HepG2 (cell line): ENCODE measurements around the gene SOX9. TPM values are rescaled to one million over a fixed set of nuclear protein-coding genes. Genes with fewer than 3 reads are reported as not detected.

Source experiments
- ZBTB38 ChIP-seq: sonication (generic); formaldehyde crosslinking; IDR thresholded peaks from 2 replicates; pipeline ENCODE4 v1.5.1; 2020; ENCODE audit warnings: mild to moderate bottlenecking, missing genetic modification reagents
- ZC3H4 ChIP-seq: sonication (generic); formaldehyde crosslinking; IDR thresholded peaks from 2 replicates; pipeline ENCODE4 v1.4.0; 2020; ENCODE audit warnings: missing genetic modification reagents, borderline replicate concordance
- ZNF768 ChIP-seq: sonication (generic); formaldehyde crosslinking; IDR thresholded peaks from 2 replicates; pipeline ENCODE4 v1.4.0; 2020; ENCODE audit warnings: missing genetic modification reagents
- polyA plus RNA-seq, 8 experiments: library from polyadenylated mRNA; depleted of rRNA in 3 of 8; stranded (reverse) in 7 of 8; unstranded in 1 of 8; fragments of >200 nt; fragmentation: Illumina TruSeq in 4 of 8; extraction: Trizol in 4 of 8; gene quantifications; 2 replicates each; pipeline versions ENCODE4 v1.2.1 to v1.2.3, GENCODE V29; 2011 to 2016; ENCODE audit warnings: low read depth in 4 of 8, missing spikeins in 1 of 8, mixed read lengths in 1 of 8; ENCODE audit not compliant: insufficient read depth in 1 of 8
- total RNA-seq, 5 experiments: library from RNA; depleted of rRNA; stranded (reverse); fragments of >200 nt; fragmentation: Illumina TruSeq; extraction: Trizol; gene quantifications; 2 replicates each; pipeline ENCODE4 v1.2.3, GENCODE V29; 2016; ENCODE audit warnings: low read depth in 1 of 5
- TF ChIP-seq, protein P1 (sequence below): sonication (generic); formaldehyde crosslinking; IDR thresholded peaks from 2 replicates; pipeline ENCODE4 v1.4.0; 2020; ENCODE audit warnings: mild to moderate bottlenecking, missing genetic modification reagents
- TF ChIP-seq, protein P2 (sequence below): sonication (generic); formaldehyde crosslinking; IDR thresholded peaks from 2 replicates; pipeline ENCODE4 v1.5.1; 2020; ENCODE audit warnings: mild to moderate bottlenecking, missing genetic modification reagents, moderate library complexity
- TF ChIP-seq, protein P3 (sequence below), 2 experiments: IDR thresholded peaks; 2 replicates each; pipeline ENCODE4 v1.6.1; 2011 to 2012; ENCODE audit warnings: low read length in 2 of 2, borderline replicate concordance in 1 of 2, low read depth in 1 of 2, mild to moderate bottlenecking in 1 of 2, moderate library complexity in 1 of 2
- TF ChIP-seq, protein P4 (sequence below): sonication (generic); formaldehyde crosslinking; IDR thresholded peaks from 2 replicates; pipeline ENCODE4 v1.5.0; 2020; ENCODE audit warnings: missing genetic modification reagents
- TF ChIP-seq, protein P5 (sequence below): sonication (generic); formaldehyde crosslinking; IDR thresholded peaks from 2 replicates; pipeline ENCODE4 v1.8.1; 2023; ENCODE audit warnings: mild to moderate bottlenecking, moderate library complexity, missing genetic modification reagents
- TF ChIP-seq, protein P6 (sequence below): sonication (generic); formaldehyde crosslinking; IDR thresholded peaks from 2 replicates; pipeline ENCODE4 v1.8.1; 2023; ENCODE audit warnings: missing genetic modification reagents, mild to moderate bottlenecking, borderline replicate concordance

SOX9 gene
- total and polyA plus RNA-seq, 2 of the 13 experiments (the other 11 are each of a cell fraction or from before 2014, with no cell fraction given) = 16.1 to 27.6 TPM

DNA sequence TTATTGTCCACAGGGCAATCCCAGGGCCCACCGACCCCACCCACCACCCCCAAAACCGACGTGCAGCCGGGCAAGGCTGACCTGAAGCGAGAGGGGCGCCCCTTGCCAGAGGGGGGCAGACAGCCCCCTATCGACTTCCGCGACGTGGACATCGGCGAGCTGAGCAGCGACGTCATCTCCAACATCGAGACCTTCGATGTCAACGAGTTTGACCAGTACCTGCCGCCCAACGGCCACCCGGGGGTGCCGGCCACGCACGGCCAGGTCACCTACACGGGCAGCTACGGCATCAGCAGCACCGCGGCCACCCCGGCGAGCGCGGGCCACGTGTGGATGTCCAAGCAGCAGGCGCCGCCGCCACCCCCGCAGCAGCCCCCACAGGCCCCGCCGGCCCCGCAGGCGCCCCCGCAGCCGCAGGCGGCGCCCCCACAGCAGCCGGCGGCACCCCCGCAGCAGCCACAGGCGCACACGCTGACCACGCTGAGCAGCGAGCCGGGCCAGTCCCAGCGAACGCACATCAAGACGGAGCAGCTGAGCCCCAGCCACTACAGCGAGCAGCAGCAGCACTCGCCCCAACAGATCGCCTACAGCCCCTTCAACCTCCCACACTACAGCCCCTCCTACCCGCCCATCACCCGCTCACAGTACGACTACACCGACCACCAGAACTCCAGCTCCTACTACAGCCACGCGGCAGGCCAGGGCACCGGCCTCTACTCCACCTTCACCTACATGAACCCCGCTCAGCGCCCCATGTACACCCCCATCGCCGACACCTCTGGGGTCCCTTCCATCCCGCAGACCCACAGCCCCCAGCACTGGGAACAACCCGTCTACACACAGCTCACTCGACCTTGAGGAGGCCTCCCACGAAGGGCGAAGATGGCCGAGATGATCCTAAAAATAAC lies 3.0 kb downstream of the SOX9 start (continued):
- TF ChIP-seq, protein P1, sequence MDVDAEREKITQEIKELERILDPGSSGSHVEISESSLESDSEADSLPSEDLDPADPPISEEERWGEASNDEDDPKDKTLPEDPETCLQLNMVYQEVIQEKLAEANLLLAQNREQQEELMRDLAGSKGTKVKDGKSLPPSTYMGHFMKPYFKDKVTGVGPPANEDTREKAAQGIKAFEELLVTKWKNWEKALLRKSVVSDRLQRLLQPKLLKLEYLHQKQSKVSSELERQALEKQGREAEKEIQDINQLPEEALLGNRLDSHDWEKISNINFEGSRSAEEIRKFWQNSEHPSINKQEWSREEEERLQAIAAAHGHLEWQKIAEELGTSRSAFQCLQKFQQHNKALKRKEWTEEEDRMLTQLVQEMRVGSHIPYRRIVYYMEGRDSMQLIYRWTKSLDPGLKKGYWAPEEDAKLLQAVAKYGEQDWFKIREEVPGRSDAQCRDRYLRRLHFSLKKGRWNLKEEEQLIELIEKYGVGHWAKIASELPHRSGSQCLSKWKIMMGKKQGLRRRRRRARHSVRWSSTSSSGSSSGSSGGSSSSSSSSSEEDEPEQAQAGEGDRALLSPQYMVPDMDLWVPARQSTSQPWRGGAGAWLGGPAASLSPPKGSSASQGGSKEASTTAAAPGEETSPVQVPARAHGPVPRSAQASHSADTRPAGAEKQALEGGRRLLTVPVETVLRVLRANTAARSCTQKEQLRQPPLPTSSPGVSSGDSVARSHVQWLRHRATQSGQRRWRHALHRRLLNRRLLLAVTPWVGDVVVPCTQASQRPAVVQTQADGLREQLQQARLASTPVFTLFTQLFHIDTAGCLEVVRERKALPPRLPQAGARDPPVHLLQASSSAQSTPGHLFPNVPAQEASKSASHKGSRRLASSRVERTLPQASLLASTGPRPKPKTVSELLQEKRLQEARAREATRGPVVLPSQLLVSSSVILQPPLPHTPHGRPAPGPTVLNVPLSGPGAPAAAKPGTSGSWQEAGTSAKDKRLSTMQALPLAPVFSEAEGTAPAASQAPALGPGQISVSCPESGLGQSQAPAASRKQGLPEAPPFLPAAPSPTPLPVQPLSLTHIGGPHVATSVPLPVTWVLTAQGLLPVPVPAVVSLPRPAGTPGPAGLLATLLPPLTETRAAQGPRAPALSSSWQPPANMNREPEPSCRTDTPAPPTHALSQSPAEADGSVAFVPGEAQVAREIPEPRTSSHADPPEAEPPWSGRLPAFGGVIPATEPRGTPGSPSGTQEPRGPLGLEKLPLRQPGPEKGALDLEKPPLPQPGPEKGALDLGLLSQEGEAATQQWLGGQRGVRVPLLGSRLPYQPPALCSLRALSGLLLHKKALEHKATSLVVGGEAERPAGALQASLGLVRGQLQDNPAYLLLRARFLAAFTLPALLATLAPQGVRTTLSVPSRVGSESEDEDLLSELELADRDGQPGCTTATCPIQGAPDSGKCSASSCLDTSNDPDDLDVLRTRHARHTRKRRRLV (CRISPR knock-in tag) = 0 out of 2 replicates have a peak, but pooled peaks have one; percentile 12
- TF ChIP-seq, protein P2, sequence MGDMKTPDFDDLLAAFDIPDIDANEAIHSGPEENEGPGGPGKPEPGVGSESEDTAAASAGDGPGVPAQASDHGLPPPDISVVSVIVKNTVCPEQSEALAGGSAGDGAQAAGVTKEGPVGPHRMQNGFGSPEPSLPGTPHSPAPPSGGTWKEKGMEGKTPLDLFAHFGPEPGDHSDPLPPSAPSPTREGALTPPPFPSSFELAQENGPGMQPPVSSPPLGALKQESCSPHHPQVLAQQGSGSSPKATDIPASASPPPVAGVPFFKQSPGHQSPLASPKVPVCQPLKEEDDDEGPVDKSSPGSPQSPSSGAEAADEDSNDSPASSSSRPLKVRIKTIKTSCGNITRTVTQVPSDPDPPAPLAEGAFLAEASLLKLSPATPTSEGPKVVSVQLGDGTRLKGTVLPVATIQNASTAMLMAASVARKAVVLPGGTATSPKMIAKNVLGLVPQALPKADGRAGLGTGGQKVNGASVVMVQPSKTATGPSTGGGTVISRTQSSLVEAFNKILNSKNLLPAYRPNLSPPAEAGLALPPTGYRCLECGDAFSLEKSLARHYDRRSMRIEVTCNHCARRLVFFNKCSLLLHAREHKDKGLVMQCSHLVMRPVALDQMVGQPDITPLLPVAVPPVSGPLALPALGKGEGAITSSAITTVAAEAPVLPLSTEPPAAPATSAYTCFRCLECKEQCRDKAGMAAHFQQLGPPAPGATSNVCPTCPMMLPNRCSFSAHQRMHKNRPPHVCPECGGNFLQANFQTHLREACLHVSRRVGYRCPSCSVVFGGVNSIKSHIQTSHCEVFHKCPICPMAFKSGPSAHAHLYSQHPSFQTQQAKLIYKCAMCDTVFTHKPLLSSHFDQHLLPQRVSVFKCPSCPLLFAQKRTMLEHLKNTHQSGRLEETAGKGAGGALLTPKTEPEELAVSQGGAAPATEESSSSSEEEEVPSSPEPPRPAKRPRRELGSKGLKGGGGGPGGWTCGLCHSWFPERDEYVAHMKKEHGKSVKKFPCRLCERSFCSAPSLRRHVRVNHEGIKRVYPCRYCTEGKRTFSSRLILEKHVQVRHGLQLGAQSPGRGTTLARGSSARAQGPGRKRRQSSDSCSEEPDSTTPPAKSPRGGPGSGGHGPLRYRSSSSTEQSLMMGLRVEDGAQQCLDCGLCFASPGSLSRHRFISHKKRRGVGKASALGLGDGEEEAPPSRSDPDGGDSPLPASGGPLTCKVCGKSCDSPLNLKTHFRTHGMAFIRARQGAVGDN (CRISPR knock-in tag) = peak; percentile 52
- peak; percentile 46; the same call in 1 of the 2 replicates for TF ChIP-seq ZC3H4 (CRISPR knock-in tag)
- TF ChIP-seq, protein P3, sequence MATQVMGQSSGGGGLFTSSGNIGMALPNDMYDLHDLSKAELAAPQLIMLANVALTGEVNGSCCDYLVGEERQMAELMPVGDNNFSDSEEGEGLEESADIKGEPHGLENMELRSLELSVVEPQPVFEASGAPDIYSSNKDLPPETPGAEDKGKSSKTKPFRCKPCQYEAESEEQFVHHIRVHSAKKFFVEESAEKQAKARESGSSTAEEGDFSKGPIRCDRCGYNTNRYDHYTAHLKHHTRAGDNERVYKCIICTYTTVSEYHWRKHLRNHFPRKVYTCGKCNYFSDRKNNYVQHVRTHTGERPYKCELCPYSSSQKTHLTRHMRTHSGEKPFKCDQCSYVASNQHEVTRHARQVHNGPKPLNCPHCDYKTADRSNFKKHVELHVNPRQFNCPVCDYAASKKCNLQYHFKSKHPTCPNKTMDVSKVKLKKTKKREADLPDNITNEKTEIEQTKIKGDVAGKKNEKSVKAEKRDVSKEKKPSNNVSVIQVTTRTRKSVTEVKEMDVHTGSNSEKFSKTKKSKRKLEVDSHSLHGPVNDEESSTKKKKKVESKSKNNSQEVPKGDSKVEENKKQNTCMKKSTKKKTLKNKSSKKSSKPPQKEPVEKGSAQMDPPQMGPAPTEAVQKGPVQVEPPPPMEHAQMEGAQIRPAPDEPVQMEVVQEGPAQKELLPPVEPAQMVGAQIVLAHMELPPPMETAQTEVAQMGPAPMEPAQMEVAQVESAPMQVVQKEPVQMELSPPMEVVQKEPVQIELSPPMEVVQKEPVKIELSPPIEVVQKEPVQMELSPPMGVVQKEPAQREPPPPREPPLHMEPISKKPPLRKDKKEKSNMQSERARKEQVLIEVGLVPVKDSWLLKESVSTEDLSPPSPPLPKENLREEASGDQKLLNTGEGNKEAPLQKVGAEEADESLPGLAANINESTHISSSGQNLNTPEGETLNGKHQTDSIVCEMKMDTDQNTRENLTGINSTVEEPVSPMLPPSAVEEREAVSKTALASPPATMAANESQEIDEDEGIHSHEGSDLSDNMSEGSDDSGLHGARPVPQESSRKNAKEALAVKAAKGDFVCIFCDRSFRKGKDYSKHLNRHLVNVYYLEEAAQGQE (IDR thresholded peaks at IDR 0.05; ENCODE audit: borderline replicate concordance in 1 of 2, low read depth in 1 of 2, low read length in 2 of 2) = no peak
- TF ChIP-seq, protein P4, sequence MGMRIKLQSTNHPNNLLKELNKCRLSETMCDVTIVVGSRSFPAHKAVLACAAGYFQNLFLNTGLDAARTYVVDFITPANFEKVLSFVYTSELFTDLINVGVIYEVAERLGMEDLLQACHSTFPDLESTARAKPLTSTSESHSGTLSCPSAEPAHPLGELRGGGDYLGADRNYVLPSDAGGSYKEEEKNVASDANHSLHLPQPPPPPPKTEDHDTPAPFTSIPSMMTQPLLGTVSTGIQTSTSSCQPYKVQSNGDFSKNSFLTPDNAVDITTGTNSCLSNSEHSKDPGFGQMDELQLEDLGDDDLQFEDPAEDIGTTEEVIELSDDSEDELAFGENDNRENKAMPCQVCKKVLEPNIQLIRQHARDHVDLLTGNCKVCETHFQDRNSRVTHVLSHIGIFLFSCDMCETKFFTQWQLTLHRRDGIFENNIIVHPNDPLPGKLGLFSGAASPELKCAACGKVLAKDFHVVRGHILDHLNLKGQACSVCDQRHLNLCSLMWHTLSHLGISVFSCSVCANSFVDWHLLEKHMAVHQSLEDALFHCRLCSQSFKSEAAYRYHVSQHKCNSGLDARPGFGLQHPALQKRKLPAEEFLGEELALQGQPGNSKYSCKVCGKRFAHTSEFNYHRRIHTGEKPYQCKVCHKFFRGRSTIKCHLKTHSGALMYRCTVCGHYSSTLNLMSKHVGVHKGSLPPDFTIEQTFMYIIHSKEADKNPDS (CRISPR knock-in tag) = no peak
- TF ChIP-seq, protein P5, sequence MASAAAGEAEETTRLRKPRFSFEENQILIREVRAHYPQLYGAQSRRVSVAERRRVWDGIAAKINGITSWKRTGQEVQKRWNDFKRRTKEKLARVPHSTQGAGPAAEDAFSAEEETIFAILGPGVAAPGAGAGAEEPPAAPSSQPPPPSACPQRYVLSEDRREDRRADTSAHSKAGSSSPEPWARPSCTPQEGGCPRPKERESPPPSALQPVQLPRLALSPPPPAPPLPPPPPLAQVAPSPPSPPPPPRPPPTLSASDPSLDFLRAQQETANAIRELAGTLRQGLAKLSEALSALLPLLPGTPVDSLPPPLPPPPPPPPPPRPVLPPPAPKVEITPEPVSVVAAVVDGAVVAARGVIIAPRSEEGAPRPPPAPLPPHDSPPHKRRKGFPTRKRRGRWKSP (CRISPR knock-in tag) = no peak
- TF ChIP-seq ZBTB38 = peak; percentile 99
- TF ChIP-seq, protein P6, sequence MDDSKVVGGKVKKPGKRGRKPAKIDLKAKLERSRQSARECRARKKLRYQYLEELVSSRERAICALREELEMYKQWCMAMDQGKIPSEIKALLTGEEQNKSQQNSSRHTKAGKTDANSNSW (CRISPR knock-in tag) = no peak
- TF ChIP-seq ZNF768 = 0 out of 2 replicates have a peak, but pooled peaks have one; percentile 42
